Metanephros (tissue), 1 donor: ENCODE data around the gene PLIN3. TPM values are rescaled to one million over a fixed set of nuclear protein-coding genes. Genes with fewer than 3 reads are reported as not detected.

Source experiments
- total RNA-seq: library from RNA; depleted of rRNA; stranded (reverse); fragments of >200 nt; gene quantifications from one replicate; pipeline ENCODE4 v1.2.3, GENCODE V29; 2014

The PLIN3 gene, protein sequence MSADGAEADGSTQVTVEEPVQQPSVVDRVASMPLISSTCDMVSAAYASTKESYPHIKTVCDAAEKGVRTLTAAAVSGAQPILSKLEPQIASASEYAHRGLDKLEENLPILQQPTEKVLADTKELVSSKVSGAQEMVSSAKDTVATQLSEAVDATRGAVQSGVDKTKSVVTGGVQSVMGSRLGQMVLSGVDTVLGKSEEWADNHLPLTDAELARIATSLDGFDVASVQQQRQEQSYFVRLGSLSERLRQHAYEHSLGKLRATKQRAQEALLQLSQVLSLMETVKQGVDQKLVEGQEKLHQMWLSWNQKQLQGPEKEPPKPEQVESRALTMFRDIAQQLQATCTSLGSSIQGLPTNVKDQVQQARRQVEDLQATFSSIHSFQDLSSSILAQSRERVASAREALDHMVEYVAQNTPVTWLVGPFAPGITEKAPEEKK
- 69.4 TPM for total RNA-seq

DNA sequence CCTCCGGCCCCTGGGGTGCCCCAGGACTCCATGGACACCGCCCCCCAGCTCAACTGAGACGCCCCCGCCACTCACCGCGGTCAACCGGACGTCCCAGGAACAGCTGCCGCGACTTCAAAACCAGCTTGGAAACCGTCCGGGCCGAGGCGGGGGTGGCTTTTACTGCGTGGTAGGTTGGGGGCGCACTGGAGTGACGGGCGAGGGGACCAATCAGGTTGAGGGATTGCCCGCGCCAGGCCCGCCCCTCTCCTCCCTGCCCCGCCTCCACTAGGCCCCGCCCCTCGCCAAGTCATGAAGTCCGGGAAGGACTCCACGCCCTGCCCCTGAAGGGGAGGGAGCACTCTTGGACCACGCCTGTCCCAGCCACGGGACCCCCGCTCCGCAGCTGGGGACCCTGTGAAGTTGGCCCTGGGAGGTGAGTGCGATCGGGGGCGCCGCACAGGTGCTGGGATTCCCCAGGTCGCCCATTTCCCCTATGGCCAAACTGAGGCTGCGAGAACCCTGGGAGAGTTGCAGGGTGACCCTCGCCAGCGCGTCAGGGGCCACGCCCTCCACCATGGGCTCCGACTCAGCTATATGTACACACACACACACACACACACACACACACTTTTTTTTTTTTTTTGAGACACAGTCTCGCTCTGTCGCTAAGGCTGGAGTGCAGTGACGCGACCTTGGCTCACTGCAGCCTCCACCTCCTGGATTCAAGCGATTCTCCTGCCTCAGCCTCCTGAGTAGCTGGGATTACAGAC lies at the start of gene PLIN3:
TSS of gene PLIN3 (minus strand) at position 134 of the 752 bp plus-strand sequence. CDS start 6,273 bp downstream, outside the sequence.

DNA sequence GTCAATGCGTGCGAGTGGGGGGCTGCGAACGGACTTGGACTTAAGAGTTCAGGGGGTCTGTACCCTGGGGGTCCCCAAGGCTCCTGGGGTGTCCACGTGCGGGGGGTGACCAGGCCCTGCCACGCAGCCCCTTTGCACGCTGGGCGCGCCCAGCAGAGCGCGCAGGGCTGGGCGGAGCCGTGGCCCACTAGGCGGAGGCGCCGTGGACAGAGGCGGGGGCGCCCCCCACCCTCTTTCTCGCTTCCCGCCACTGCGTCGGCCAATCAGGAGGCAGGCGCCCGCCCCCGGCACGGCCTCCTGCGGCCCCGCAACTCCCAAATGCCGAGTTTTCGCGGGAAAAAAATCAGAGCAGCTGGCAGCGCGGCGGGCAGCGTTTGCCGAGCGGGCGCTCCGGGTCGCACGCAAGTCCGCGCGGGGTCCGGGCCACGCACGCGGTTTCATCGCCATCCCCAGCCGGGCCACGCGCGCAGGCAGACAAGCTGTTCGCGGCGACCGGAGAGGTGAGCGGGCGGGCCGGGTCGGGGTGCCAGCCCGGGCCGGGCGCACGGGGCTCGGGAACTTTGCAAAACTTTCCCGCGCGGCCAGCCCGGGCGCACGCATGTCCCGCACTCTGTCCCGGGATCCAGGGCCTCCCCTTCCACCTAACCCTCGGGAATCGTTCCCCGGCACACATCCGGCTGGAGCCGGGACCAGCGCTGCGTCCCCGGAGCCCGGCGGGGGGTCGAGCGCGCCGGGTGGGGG lies 41.9 kb upstream of the PLIN3 start, which contains the start of gene UHRF1:
TSS of gene UHRF1 (plus strand) at position 346 of the 741 bp plus-strand sequence. CDS start 1,385 bp downstream, outside the sequence.

DNA sequence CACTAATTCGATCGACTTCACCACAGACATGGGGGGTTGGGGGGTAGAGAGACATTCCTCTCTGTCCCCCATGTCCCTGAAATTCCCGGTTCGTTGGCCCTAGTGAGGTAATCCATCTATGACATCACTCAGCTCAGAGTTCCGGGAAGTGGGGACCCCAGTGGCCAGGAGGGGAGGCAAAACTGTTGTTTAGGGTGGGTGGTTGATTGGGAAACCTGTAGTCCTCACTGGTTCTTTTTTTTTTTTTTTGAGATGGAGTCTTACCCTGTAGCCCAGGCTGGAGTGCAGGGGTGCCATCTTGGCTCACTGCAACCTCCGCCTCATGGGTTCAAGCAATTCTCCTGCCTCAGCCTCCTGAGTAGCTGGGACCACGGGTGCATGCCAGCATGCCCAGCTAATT lies 35.3 kb upstream of the PLIN3 start, which contains the start of gene ARRDC5:
TSS of gene ARRDC5 (minus strand) at position 101 of the 400 bp plus-strand sequence. CDS start at position 30, 71 bp downstream.

DNA sequence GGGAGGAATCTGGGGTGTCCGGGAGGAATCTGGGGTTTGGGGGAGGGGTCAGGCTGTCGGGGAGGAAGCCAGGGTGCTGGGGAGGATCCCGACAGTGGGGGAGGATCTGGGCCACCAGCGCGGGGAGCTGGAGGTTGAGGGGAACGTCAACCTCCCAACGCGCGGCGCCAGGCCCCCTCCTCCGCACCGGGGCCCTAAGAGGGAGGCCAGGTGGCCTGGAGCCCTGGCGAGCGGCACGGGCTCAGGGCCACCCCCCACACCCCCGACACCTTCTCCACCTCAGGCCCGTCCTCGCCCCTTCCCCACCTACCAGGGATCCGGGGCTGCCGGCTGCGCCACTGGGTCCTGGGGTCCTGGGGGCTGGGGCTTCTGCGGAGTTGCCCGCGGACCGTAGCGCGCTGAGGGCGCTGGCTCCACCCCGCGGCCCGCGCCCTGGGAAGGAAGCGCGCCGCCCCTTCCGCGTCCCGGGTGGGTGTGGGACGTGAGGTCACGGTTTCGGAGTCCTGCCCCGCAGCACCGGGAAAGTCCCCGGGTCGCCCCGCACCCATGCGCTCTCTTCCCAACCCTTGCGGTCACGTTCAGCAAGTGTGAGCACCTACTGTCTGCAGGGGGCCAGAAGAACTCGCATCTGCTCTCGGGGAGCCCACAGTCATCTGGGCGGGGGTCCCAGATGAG lies 36.0 kb downstream of the PLIN3 start, which contains the start of gene TICAM1:
TSS of gene TICAM1 (minus strand) at position 409 of the 675 bp plus-strand sequence. CDS start 13,335 bp downstream, outside the sequence.

DNA sequence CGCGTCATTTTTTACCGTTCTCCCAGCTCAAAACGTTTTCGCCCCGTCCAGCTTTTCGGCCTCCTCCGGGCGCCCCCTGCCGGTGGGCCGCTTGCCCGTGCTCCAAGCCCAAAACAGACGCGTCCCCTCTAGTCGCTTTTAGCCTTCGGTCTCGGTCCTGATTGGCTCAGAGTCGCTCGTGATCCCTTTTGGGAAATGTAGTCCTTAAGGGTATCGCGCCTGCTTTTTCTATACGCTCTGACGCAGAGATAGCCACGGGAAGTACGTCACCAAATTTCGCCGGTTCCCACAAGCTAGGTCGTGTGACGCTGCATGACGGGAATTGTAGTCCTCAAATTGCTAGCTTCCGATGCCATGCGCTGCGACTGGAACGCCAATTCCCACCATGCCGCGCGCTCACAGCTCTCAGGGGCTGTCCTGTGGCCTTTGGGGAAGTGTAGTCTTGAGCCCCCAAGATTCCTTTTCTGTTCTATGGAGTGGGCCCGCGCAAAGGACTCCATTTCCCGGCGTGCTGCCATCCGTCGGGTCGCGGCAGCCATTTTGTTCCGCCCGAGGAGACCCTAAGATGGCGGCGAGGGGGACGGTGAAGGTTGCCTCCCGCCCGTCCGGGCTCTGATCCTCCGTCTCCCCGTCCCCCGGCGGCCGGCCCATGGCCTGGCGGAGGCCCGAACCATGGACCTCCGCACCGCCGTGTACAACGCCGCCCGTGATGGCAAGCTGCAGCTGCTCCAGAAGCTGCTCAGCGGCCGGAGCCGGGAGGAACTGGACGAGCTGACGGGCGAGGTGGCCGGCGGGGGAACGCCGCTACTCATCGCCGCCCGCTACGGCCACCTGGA lies 76.1 kb downstream of the PLIN3 start, which contains the start of gene FEM1A:
TSS of gene FEM1A (plus strand) at position 552 of the 836 bp plus-strand sequence. CDS start at position 673, 121 bp downstream.

Other genes with a start within 250 kb of the PLIN3 start
- 15.0 TPM for gene TNFAIP8L1, start 228.2 kb downstream of the PLIN3 start, total RNA-seq
- 57.6 TPM for gene MYDGF, start 197.3 kb downstream of the PLIN3 start, total RNA-seq
- gene DPP9, start 143.8 kb downstream of the PLIN3 start, total RNA-seq = 33.9 TPM
- gene FEM1A, start 75.9 kb downstream of the PLIN3 start, total RNA-seq = 26.2 TPM
- 5.0 TPM for gene TICAM1, start 36.0 kb downstream of the PLIN3 start, total RNA-seq
- 0.41 TPM for gene ARRDC5, start 35.2 kb upstream of the PLIN3 start, total RNA-seq
- gene UHRF1, start 41.8 kb upstream of the PLIN3 start, total RNA-seq = 29.1 TPM
- gene KDM4B, start 101.4 kb upstream of the PLIN3 start, total RNA-seq = 46.4 TPM